Measurements from ENCODE around the gene APOBEC3H.
A peak's percentile ranks its signal among the peaks of the same experiment; 100 is the strongest.

APOBEC3H gene

DNA sequence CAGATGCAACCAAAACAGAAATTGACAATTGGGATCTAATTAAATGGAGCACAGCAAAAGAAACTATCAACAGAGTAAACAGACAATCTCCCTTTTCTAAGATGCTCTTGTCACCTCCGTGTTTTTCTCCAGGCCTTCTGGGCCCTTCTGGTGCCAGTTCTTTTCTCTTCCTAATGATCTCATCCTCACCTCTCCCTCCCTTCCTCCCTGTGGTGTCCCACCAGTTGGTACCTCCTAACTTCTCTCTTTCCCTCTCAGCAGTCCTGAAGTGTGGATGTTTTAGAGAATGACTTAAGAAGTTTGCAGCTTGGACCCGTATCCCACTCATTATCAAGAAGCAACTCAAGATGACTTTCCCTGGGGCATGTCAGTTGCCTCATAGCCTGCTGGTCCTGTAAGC, 6.4 kb downstream of the APOBEC3H start:
- DNase-seq (ENCODE audit: low read depth) = no peak
- H3K4me3 ChIP-seq (ENCODE audit: low read depth, low read length) = no peak overlapping the region

DNA sequence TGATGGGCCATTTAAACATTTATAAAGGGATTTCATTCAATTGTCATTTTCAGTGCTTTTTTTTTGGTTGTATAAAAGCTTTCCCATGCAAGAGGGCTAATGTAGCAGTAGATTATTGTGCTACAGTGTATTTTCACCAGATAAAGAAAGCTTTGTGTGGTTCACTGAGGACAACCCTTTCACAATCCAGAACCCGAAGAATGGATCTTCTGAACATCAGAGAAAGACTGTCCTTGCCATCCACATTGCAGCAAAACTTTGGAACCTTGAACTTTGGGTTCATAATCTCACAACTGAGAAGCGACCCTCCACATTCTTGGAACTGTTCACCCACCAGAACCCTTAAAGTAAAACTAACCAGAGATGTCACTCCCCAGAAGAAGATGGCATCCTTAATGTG, 9.3 kb downstream of the APOBEC3H start:
- no peak for DNase-seq (ENCODE audit: low read depth)
- no peak overlapping the region for H3K4me3 ChIP-seq (ENCODE audit: low read depth, low read length)

GRCh38 chr22:39108487-39108886, 11.4 kb downstream of the APOBEC3H start:
- no peak overlapping the region for H3K4me3 ChIP-seq (ENCODE audit: low read depth, low read length)
- DNase-seq (ENCODE audit: low read depth) = no peak

GRCh38 chr22:39109361-39109760, 12.3 kb downstream of the APOBEC3H start:
- H3K4me3 ChIP-seq (ENCODE audit: low read depth, low read length) = no peak overlapping the region
- no peak for DNase-seq (ENCODE audit: low read depth)

DNA sequence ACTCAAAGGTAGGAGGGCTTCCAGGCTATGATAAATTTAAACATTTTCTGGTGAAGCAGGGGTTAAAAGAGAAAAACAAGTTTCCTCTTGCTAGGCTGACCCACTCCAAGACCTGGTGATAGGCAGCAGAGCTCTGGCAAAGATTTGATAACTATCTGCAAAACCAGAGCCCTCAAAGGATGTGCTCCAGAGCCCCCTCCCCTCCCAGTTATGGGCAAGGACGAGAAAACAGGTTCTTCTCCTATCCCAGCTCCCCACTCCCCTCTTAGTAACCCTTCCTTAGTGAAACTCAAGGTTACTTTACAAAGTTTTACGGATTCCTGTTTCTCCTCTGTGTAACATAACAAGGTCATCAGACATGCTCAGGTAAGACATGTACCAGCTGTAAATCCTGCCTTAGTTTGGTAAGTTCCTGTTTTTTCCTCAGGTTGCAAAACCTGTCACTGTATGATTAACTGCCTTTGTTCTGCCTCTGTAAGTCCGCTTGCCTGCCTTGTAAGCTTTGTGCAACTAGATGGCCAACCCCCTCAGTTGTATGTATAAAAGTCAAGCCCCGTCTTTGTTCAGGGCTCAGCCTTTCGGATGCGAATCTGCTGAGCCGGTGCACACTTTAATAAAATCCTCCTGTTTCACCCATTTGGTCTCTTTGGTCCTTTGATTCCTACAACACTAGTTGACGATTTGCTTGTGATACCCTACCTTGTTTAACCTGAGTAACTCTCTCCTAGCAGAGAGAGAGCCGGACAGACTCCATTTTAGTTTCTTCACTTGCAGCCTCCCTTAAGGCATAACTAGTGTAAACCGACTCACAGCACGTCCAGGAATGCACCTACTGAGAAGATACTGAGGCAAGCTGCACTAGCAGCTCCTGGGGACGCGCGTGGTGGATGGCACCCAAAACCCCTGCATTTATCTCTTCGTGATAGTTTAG, 13.9 kb downstream of the APOBEC3H start:
- no peak for DNase-seq (ENCODE audit: low read depth)
- no peak overlapping the region for H3K4me3 ChIP-seq (ENCODE audit: low read depth, low read length)

DNA sequence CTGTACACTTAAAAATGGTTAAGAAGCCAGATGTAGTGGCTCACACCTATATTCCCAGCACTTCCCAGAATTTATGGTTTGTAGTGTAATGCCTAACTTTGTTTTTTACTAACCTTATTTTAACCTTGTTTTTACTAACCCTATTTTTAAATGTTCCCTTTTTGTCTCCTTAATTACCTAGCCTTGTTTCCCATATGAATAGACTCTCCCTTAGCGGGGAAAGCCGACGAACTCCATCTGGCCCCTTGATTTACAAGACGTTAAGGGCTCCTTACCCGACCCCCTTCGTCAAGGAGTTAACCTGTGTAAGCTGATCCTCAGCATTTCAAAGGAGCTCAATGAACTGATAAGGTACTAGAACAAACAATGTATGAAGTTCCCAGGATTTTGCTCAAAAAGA, 17.1 kb downstream of the APOBEC3H start:
- no peak for DNase-seq (ENCODE audit: low read depth)
- H3K4me3 ChIP-seq (ENCODE audit: low read depth, low read length) = no peak overlapping the region

- H3K4me3 ChIP-seq (ENCODE audit: low read depth, low read length) = no peak overlapping the region
- DNase-seq (ENCODE audit: low read depth) = no peak
Observed at GRCh38 chr22:39115570-39115969, 18.5 kb downstream of the APOBEC3H start.

- DNase-seq (ENCODE audit: low read depth) = no peak
Observed at GRCh38 chr22:39115977-39116621, 19.1 kb downstream of the APOBEC3H start.

DNA sequence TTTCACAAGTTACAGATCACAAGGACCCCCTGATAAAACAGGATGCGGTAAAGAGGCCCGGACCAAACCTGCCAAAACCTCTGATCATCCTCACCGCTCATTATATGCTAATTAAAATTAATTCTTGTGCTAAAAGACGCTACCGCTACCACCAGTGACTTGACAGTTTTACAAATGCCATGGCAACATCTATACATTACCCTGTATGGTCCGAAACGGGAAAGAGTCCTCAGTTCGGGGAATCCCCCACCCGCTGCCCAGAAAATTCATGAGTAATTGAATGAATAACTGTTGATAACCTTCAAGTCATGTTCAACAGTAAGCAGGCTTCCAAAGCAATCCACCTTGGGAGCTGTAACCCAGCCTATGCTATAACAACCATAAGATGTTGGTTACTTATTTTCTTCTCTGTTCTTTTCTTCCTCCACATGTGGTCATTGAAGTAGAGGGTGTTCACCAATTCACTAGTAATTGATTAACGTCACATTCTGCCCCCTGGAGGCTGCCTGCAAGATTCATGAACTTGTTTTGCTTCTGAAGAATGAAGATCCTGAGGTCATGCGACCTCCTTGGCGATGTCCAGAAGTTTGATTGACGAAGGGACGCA, 20.6 kb downstream of the APOBEC3H start:
- H3K4me3 ChIP-seq (ENCODE audit: low read depth, low read length) = no peak overlapping the region
- DNase-seq (ENCODE audit: low read depth) = peak; percentile 20

More at GRCh38 chr22:39115977-39116621, 19.1 kb downstream of the APOBEC3H start:
- no peak overlapping the region for H3K4me3 ChIP-seq (ENCODE audit: low read depth, low read length)

DNA sequence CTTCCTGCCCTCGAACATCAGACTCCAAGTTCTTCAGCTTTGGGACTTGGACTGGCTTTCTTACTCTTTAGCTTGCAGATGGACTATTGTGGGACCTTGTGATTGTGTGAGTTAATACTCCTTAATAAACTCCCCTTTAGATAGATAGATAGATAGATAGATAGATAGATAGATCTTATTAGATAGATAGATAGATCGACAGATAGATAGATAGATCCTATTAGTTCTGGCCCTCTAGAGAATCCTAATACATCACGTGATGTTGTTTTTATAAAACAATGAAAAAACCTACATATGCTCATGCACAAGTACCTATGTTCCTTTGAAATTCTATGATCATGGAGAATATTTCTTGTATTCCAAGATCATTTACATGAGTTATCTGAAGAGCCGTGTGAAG, 23.9 kb downstream of the APOBEC3H start:
- no peak overlapping the region for H3K4me3 ChIP-seq (ENCODE audit: low read depth, low read length)
- DNase-seq (ENCODE audit: low read depth) = no peak

DNA sequence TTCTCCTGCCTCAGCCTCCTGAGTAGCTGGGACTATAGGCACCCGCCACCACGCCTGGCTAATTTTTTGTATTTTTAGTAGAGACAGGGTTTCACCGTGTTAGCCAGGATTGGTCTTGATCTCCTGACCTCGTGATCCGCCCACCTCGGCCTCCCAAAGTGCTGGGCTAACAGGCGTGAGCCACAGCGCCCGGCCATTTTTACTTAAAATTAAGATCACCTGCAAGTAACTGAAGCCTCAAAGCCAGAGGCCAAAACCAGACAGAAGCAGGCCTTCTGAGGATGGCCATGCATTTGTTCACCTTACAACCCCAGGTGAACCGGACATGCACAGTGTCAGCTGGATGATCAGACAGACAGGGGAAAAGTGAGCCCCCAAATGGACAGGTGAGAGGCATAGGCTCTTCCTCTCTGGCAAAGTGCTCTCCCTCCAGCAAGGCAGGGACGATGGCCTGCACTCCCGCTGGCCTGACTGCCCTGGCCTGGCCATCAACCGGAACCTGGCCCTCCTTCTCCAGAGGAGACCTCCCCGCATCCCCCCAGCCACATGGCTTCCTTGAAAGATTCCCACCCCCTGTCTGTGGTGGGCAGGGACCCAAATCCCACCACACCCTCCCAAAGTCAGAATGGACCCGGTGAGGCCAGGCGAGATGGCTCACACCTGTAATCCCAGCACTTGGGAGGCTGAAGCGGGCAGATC, 25.9 kb downstream of the APOBEC3H start:
- H3K4me3 ChIP-seq (ENCODE audit: low read depth, low read length) = no peak overlapping the region
- no peak for DNase-seq (ENCODE audit: low read depth)

GRCh38 chr22:39123751-39124581, 26.9 kb downstream of the APOBEC3H start:
- no peak for DNase-seq (ENCODE audit: low read depth)
- H3K4me3 ChIP-seq (ENCODE audit: low read depth, low read length) = no peak overlapping the region

DNA sequence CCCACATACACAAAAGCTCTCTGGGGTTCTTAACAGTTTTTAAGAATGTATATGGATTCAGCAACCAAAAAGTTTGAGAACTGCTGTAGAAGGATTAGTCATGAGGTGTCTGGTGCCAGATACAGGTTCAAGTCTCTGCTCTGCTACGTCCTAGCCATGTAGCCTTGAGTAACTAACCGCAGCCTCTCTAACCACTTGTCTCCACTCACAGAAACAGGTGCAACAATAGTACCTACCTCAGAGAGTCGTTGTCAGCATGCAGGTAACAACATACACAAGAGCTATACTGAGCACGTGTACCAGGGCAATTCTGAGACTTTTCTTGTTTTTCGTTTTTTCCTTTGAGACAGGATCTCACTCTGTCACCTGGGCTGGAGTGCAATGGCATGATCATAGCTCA, 28.6 kb downstream of the APOBEC3H start:
- no peak overlapping the region for H3K4me3 ChIP-seq (ENCODE audit: low read depth, low read length)
- DNase-seq (ENCODE audit: low read depth) = no peak

DNA sequence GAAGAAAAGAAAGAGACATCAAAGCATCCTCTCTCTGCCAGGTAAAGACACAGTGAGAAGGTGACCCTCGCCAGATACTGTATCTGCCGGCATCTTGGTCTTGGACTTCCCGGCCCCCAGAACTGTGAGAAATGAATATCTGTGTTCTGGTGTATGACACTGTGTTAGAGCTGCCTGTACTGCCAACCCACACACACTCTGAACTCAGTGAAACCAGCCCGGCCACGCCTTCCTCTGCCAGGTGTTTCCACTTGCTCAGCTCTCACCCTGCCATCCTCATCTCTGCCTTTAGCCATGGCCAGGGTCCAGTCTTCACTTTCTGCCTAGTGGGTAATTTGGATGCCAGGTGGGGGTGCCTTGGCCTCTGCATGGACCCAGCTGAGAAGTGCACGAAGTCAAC, 31.5 kb downstream of the APOBEC3H start:
- no peak overlapping the region for H3K4me3 ChIP-seq (ENCODE audit: low read depth, low read length)

GRCh38 chr22:39129081-39129480, 32.0 kb downstream of the APOBEC3H start:
- H3K4me3 ChIP-seq (ENCODE audit: low read depth, low read length) = no peak overlapping the region
- DNase-seq (ENCODE audit: low read depth) = no peak

More for the DNA sequence above, 31.5 kb downstream of the APOBEC3H start:
- DNase-seq (ENCODE audit: low read depth) = no peak

- no peak for DNase-seq (ENCODE audit: low read depth)
- H3K4me3 ChIP-seq (ENCODE audit: low read depth, low read length) = no peak overlapping the region
Observed at GRCh38 chr22:39129746-39130145, 32.7 kb downstream of the APOBEC3H start.

- DNase-seq (ENCODE audit: low read depth) = no peak
- H3K4me3 ChIP-seq (ENCODE audit: low read depth, low read length) = no peak overlapping the region
Observed at GRCh38 chr22:39130152-39130704, 33.2 kb downstream of the APOBEC3H start.

- H3K4me3 ChIP-seq (ENCODE audit: low read depth, low read length) = no peak overlapping the region
- DNase-seq (ENCODE audit: low read depth) = no peak
Observed at GRCh38 chr22:39130892-39131855, 34.1 kb downstream of the APOBEC3H start.
